Measurements from ENCODE around the gene COX8C.

The COX8C gene

GRCh38 chr14:93375673-93376156 lies 28.7 kb downstream of the COX8C start:
- TF ChIP-seq GATA3 (IDR thresholded peaks at IDR 0.05; ENCODE audit: low read depth, low read length), result no peak
- TF ChIP-seq GATA2 (IDR thresholded peaks at IDR 0.05; ENCODE audit: low read depth, low read length), result no peak

- TF ChIP-seq GATA2 (IDR thresholded peaks at IDR 0.05; ENCODE audit: low read depth, low read length) (no peak), GATA3 (IDR thresholded peaks at IDR 0.05; ENCODE audit: low read depth, low read length) (no peak)
Observed at GRCh38 chr14:93379831-93380230, 32.8 kb downstream of the COX8C start.

GRCh38 chr14:93381644-93382043 lies 34.7 kb downstream of the COX8C start:
- TF ChIP-seq GATA2 (IDR thresholded peaks at IDR 0.05; ENCODE audit: low read depth, low read length), result no peak
- no peak for TF ChIP-seq GATA3 (IDR thresholded peaks at IDR 0.05; ENCODE audit: low read depth, low read length)

GRCh38 chr14:93395231-93395630 lies 48.2 kb downstream of the COX8C start:
- no peak for TF ChIP-seq GATA3 (IDR thresholded peaks at IDR 0.05; ENCODE audit: low read depth, low read length)
- no peak for TF ChIP-seq GATA2 (IDR thresholded peaks at IDR 0.05; ENCODE audit: low read depth, low read length)

GRCh38 chr14:93396456-93396855 lies 49.5 kb downstream of the COX8C start:
- no peak for TF ChIP-seq GATA3 (IDR thresholded peaks at IDR 0.05; ENCODE audit: low read depth, low read length)
- TF ChIP-seq GATA2 (IDR thresholded peaks at IDR 0.05; ENCODE audit: low read depth, low read length), result no peak

All from SH-SY5Y (cell line).